ENCODE measurements around the gene MTHFD1L. TPM values are rescaled to one million over a fixed set of nuclear protein-coding genes. Genes with fewer than 3 reads are reported as not detected.

MTHFD1L gene
- total RNA-seq, 1 experiment from 2014 or later = 47.8 TPM

- Mint-ChIP-seq H3K4me1 (ENCODE audit: low read depth, unreplicated experiment) (no peaks in the 10 kb centered on the region), H3K36me3 (ENCODE audit: insufficient read depth, unreplicated experiment) (no peaks in the 10 kb centered on the region), H3K4me3 (ENCODE audit: low read depth, unreplicated experiment) (no peak overlapping the region), H3K27ac (ENCODE audit: unreplicated experiment) (no peak overlapping the region), H3K27me3 (ENCODE audit: unreplicated experiment) (no peaks in the 10 kb centered on the region), H3K9me3 (ENCODE audit: low read depth, unreplicated experiment) (no peaks in the 10 kb centered on the region)
- DNase-seq = no peak
- no peak for TF ChIP-seq CTCF (IDR thresholded peaks at IDR 0.05; ENCODE audit: unreplicated experiment)
- CTCF ChIA-PET = interaction anchor here (0.7 kb wide), 1 partner anchor 186 kb away, joined by 3 read pairs; no protein-coding TSS in a partner anchor
- intact Hi-C loops (cut with micrococcal nuclease; ENCODE audit: unreplicated experiment) = no loop called here
- BruUV-seq (replicated peaks) = no TSS peak
Observed at GRCh38 chr6:151149793-151150192, 284.3 kb downstream of the MTHFD1L start.

Data from Calu3 (cell line).